OCI-LY7 (cell line): ENCODE data around the gene PKD1.
"Not testable (repeated sequence)": the region's sequence is repeated elsewhere in the genome, so short reads cannot be mapped to it uniquely, and the experiment has no call there.

Source experiments
- CTCF ChIP-seq: fragments of 200-600 bp; sonication (generic); conservative IDR thresholded peaks from 2 replicates; pipeline ENCODE4 v1.5.1; 2014; ENCODE audit warnings: mild to moderate bottlenecking, antibody characterized with exemption, low read length, moderate library complexity, mixed read lengths
- EZH2phosphoT487 ChIP-seq: fragments of 200-600 bp; sonication (generic); IDR thresholded peaks from 2 replicates; pipeline ENCODE4 v1.6.1; 2018; ENCODE audit warnings: low read depth, borderline replicate concordance, mild to moderate bottlenecking, mixed run types, antibody characterized with exemption, low read length, moderate library complexity, mixed read lengths

GRCh38 chr16:2106211-2106610 lies 29.5 kb downstream of the PKD1 start:
- TF ChIP-seq CTCF, EZH2phosphoT487: not testable (repeated sequence)
